Measurements from ENCODE around the gene TEKT5. TPM values are rescaled to one million over a fixed set of nuclear protein-coding genes. Genes with fewer than 3 reads are reported as not detected.
A peak's percentile ranks its signal among the peaks of the same experiment; 100 is the strongest.

The TEKT5 gene
- total and polyA plus RNA-seq, 11 donors = 0.51 to 2.8 TPM; not detected in 9

DNA sequence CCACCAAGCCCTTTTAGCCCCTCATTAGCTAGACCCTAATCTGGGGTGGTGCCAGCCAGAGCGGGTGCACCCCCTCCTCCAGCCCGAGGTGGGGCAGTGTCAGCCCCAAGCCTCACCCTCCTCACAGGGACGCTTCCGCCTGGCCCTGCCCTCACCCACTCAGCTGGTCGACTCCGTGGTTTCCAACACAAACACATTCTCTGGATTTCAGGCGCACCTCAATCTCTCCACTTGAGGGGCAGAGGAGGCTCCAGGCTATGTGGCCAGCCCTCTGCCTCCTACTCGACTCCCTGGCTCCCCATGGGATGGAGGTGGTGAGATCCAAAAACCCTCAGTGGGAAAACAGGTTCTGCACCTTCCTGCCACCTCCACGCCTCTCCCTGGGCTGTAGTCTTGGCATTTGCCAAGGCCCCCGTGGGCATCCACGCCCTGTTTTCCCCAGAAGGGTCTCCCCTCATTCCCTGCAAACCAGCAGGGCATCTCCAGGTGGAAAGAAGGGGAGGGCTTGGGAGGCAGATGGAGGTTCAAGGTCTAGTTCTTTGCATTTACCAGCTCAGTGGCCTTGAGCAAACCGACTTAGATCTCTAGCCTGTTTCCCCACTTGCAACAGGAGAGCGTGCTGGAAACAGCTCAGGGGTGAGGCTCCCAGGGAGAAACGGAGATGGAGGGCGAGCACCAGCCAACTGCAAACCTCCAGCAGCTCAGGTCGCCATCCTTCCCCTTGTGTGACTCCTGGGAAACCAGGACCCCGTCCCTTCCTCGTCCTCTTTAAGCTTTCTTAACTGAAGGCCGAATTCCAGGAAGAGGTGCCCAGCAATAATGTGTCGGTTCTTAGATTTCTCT is 116.0 kb downstream of the TEKT5 start:
- no peaks in the 10 kb centered on the region for H3K9me3 ChIP-seq
- H3K27ac ChIP-seq = peak overlapping the region; percentile 54 to 99 (median 96)
- peaks cover 0 to 3% (median 0%) of the 10 kb centered on the region in 9 donors for H3K36me3 ChIP-seq
- intact Hi-C loops (cut with DNase I) = loop anchor here in 7 of 10 donors (1.0 to 10.0 kb wide), 11 partner anchors 20 to 344 kb away; partner anchors contain the start of gene NUBP1 (in 2 of the 7)
- H3K4me1 ChIP-seq = peaks cover 6 to 56% (median 45%) of the 10 kb centered on the region in 12 donors
- peak overlapping the region; percentile 69 to 100 (median 93) for H3K4me3 ChIP-seq
- peaks cover 0 to 21% (median 0%) of the 10 kb centered on the region in 9 donors for H3K27me3 ChIP-seq
- peak; percentile 12 to 44 (median 16) for ATAC-seq
- WGBS, 4 donors = 17 to 29% (median 26%) methylated on average over 18 to 20 of the region's 20 CpGs
- TF ChIP-seq CTCF (IDR thresholded peaks at IDR 0.05) (peak in 1 of 12 donors; percentile 20), POLR2A (IDR thresholded peaks at IDR 0.05) (no peak)
- peak in 4 of 5 donors; percentile 46 to 69 (median 61) for DNase-seq

Other genes starting within 250 kb of the TEKT5 start
- 100 to 1,000 TPM in 1 of 9 donors, 10 to 100 TPM in 8; 37.8 to 103 (median 64.8) TPM for gene EMP2, start 114.3 kb downstream of the TEKT5 start, total RNA-seq
- 10 to 100 TPM; 34.5 to 47.2 TPM for gene EMP2, start 114.3 kb downstream of the TEKT5 start, polyA plus RNA-seq
- gene NUBP1, start 48.9 kb upstream of the TEKT5 start, total RNA-seq = 10 to 100 TPM; 34.0 to 54.8 (median 47.9) TPM
- gene NUBP1, start 48.9 kb upstream of the TEKT5 start, polyA plus RNA-seq = 10 to 100 TPM; 54.5 to 60.0 TPM
- under 1 TPM in 5 of 9 donors, not detected in 4; 0.30 to 0.95 (median 0.34) TPM for gene TVP23A, start 123.9 kb upstream of the TEKT5 start, total RNA-seq
- under 1 TPM; 0.08 TPM for gene TVP23A, start 123.9 kb upstream of the TEKT5 start, polyA plus RNA-seq
- 10 to 100 TPM in 3 of 9 donors, 1 to 10 TPM in 6; 1.6 to 73.9 (median 8.2) TPM for gene CIITA, start 182.3 kb upstream of the TEKT5 start, total RNA-seq
- 10 to 100 TPM in 1 of 2 donors, 1 to 10 TPM in 1; 2.6 to 10.8 TPM for gene CIITA, start 182.3 kb upstream of the TEKT5 start, polyA plus RNA-seq
- 100 to 1,000 TPM in 3 of 9 donors, 10 to 100 TPM in 6; 57.2 to 141 (median 82.4) TPM for gene DEXI, start 247.5 kb upstream of the TEKT5 start, total RNA-seq
- 100 to 1,000 TPM in 1 of 2 donors, 10 to 100 TPM in 1; 99.9 to 119 TPM for gene DEXI, start 247.5 kb upstream of the TEKT5 start, polyA plus RNA-seq
- 10 to 100 TPM; 20.3 to 41.1 (median 23.7) TPM for gene CLEC16A, start 249.6 kb upstream of the TEKT5 start, total RNA-seq
- gene CLEC16A, start 249.6 kb upstream of the TEKT5 start, polyA plus RNA-seq = 10 to 100 TPM; 13.8 to 28.5 TPM

Measured in heart left ventricle (tissue), 16 donors.